ENCODE measurements around the gene EIF4G1. TPM values are rescaled to one million over a fixed set of nuclear protein-coding genes. Genes with fewer than 3 reads are reported as not detected.

The EIF4G1 gene
- total RNA-seq, 1 donor from 2014 or later = 137 TPM

- Mint-ChIP-seq H3K4me1 (peaks cover 33% of the 10 kb centered on the region), H3K27me3 (ENCODE audit: insufficient read depth, low read depth) (peaks cover 15% of the 10 kb centered on the region), H3K9me3 (no peaks in the 10 kb centered on the region), H3K27ac (peak overlapping the region; percentile 53), H3K4me3 (peak overlapping the region; percentile 94), H3K36me3 (peaks cover 15% of the 10 kb centered on the region)
- no peak for TF ChIP-seq EZH2phosphoT487 (IDR thresholded peaks at IDR 0.05)
- TF ChIP-seq CTCF (IDR thresholded peaks at IDR 0.05) = no peak
- TF ChIP-seq EZH2 (IDR thresholded peaks at IDR 0.05) = no peak
- H3K4me2 ChIP-seq = peak overlapping the region; percentile 84
- peaks cover 7% of the 10 kb centered on the region for H3K36me3 ChIP-seq
- peaks cover 61% of the 10 kb centered on the region for H3K79me2 ChIP-seq (ENCODE audit: low read depth)
- H3K4me1 ChIP-seq = peaks cover 23% of the 10 kb centered on the region
- H3K4me3 ChIP-seq = peak overlapping the region; percentile 86
- no peaks in the 10 kb centered on the region for H3K9me3 ChIP-seq (ENCODE audit: low read depth)
- no peak overlapping the region for H3K27ac ChIP-seq
- no peak for DNase-seq (ENCODE audit: low spot score)
- no peak overlapping the region for H2AFZ ChIP-seq (replicated peaks)
- H3K9ac ChIP-seq = peak overlapping the region; percentile 66
- no peaks in the 10 kb centered on the region for H3K27me3 ChIP-seq
- H4K20me1 ChIP-seq (ENCODE audit: low read depth) = peaks cover 4% of the 10 kb centered on the region
- H3F3A ChIP-seq (ENCODE audit: low read depth) = peaks cover 37% of the 10 kb centered on the region
Observed at GRCh38 chr3:184360929-184361531, 46.6 kb downstream of the EIF4G1 start.

GRCh38 chr3:184361532-184361931, 47.1 kb downstream of the EIF4G1 start, which contains the start of the genes CLCN2 and POLR2H:
CLCN2 (minus strand) TSS chr3:184361605; CDS start chr3:184361479, 126 bp downstream.
POLR2H (plus strand) TSS chr3:184361710; CDS start chr3:184363493, 1,783 bp downstream.
- no peaks in the 10 kb centered on the region for H3K9me3 Mint-ChIP-seq
- H3K27ac Mint-ChIP-seq = peak within 1 kb of the TSS; percentile 97
- Histone ChIP-seq H4K20me1 (ENCODE audit: low read depth) (peaks cover 4% of the 10 kb centered on the region), H3K27me3 (no peaks in the 10 kb centered on the region), H3K4me3 (peak within 1 kb of the TSS; percentile 86), H3K36me3 (peaks cover 7% of the 10 kb centered on the region), H2AFZ (replicated peaks) (peak within 1 kb of the TSS; percentile 32), H3K9ac (peak within 1 kb of the TSS; percentile 87), H3K4me1 (peaks cover 23% of the 10 kb centered on the region), H3K79me2 (ENCODE audit: low read depth) (peaks cover 61% of the 10 kb centered on the region), H3F3A (ENCODE audit: low read depth) (peaks cover 37% of the 10 kb centered on the region), H3K27ac (peak within 1 kb of the TSS; percentile 100), H3K4me2 (peak within 1 kb of the TSS; percentile 84), H3K9me3 (ENCODE audit: low read depth) (no peaks in the 10 kb centered on the region)
- DNase-seq (ENCODE audit: low spot score) = peak; percentile 93
- peak within 1 kb of the TSS; percentile 98 for H3K4me3 Mint-ChIP-seq
- no peak for TF ChIP-seq CTCF (IDR thresholded peaks at IDR 0.05)
- TF ChIP-seq EZH2 (IDR thresholded peaks at IDR 0.05) = no peak
- TF ChIP-seq EZH2phosphoT487 (IDR thresholded peaks at IDR 0.05) = no peak
- peaks cover 15% of the 10 kb centered on the region for H3K27me3 Mint-ChIP-seq (ENCODE audit: insufficient read depth, low read depth)
- peaks cover 33% of the 10 kb centered on the region for H3K4me1 Mint-ChIP-seq
- H3K36me3 Mint-ChIP-seq = peaks cover 16% of the 10 kb centered on the region

- Histone ChIP-seq H3K9me3 (ENCODE audit: low read depth) (no peaks in the 10 kb centered on the region), H4K20me1 (ENCODE audit: low read depth) (peaks cover 4% of the 10 kb centered on the region), H2AFZ (replicated peaks) (peak overlapping the region; percentile 32), H3K4me1 (peaks cover 23% of the 10 kb centered on the region), H3K27me3 (no peaks in the 10 kb centered on the region), H3K79me2 (ENCODE audit: low read depth) (peaks cover 61% of the 10 kb centered on the region), H3K27ac (peak overlapping the region; percentile 100), H3K4me3 (peak overlapping the region; percentile 86), H3F3A (ENCODE audit: low read depth) (peaks cover 37% of the 10 kb centered on the region), H3K36me3 (peaks cover 7% of the 10 kb centered on the region), H3K9ac (peak overlapping the region; percentile 87), H3K4me2 (peak overlapping the region; percentile 84)
- peak overlapping the region; percentile 98 for H3K4me3 Mint-ChIP-seq
- H3K36me3 Mint-ChIP-seq = peaks cover 22% of the 10 kb centered on the region
- peak; percentile 78 for DNase-seq (ENCODE audit: low spot score)
- TF ChIP-seq EZH2 (IDR thresholded peaks at IDR 0.05) = no peak
- no peak for TF ChIP-seq CTCF (IDR thresholded peaks at IDR 0.05)
- TF ChIP-seq EZH2phosphoT487 (IDR thresholded peaks at IDR 0.05) = no peak
- H3K4me1 Mint-ChIP-seq = peaks cover 33% of the 10 kb centered on the region
- H3K27me3 Mint-ChIP-seq (ENCODE audit: insufficient read depth, low read depth) = peaks cover 15% of the 10 kb centered on the region
- peak overlapping the region; percentile 97 for H3K27ac Mint-ChIP-seq
- H3K9me3 Mint-ChIP-seq = no peaks in the 10 kb centered on the region
Observed at GRCh38 chr3:184361932-184362667, 47.7 kb downstream of the EIF4G1 start.

Data from neural progenitor cell (in vitro differentiated cells).